HG03378 (cell line): ENCODE measurements around the gene TTLL3.
"Not testable (repeated sequence)": the region's sequence is repeated elsewhere in the genome, so short reads cannot be mapped to it uniquely, and the experiment has no call there.

ENCODE experiments used
- ATAC-seq: cut with Tn5 transposase; IDR thresholded peaks from one replicate; pipeline ENCODE4 v1.9.1; 2021; ENCODE audit warnings: mild to moderate bottlenecking, moderate library complexity; ENCODE audit not compliant: unreplicated experiment

The TTLL3 gene, protein sequence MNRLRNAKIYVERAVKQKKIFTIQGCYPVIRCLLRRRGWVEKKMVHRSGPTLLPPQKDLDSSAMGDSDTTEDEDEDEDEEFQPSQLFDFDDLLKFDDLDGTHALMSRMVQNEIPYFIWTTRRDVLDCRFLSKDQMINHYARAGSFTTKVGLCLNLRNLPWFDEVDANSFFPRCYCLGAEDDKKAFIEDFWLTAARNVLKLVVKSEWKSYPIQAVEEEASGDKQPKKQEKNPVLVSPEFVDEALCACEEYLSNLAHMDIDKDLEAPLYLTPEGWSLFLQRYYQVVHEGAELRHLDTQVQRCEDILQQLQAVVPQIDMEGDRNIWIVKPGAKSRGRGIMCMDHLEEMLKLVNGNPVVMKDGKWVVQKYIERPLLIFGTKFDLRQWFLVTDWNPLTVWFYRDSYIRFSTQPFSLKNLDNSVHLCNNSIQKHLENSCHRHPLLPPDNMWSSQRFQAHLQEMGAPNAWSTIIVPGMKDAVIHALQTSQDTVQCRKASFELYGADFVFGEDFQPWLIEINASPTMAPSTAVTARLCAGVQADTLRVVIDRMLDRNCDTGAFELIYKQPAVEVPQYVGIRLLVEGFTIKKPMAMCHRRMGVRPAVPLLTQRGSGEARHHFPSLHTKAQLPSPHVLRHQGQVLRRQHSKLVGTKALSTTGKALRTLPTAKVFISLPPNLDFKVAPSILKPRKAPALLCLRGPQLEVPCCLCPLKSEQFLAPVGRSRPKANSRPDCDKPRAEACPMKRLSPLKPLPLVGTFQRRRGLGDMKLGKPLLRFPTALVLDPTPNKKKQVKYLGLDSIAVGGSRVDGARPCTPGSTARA

DNA sequence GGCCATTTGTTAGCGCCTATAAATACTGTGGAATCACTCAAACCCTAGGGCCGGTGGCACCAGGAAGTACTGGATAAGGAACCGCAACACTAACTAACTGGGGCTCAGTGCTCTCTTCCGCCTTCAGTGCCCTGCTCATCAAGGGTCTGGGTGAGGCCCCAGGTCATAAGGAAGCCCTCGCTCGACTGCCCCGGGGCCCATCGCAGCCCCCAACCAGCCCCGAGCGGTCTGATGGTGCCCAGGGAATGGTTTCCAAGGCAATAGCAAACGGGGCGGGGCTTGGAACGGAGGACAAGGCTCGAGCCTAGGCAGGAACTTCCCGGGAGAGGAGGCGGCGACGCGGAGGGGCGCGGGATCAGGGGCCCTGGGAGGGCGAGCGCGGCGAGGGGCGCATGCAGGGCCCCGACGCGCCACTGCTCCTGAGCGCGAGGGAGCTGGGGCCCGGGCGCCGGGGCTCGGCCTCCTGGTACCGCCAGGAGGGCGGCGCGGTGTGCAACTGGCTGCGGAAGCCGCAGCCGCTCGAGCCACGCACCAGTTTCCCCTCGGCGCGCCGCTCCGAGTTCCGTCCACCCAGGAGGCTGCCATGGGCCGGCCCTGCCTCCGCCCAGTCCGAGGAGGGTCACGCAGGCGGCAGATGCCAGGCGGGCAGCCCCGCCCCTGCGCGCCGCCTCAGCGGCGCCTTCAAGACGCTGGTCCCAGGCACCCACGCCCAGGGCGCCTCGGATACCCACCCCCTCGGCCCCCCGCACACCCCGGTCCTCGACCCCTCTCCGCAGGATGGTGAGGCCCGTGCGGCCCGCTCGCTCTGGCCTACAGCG, at the start of gene TTLL3:
TTLL3 (plus strand) TSS at position 648 of the 818 bp plus-strand sequence. CDS start 400 bp downstream, outside the sequence.
- no peak for ATAC-seq

DNA sequence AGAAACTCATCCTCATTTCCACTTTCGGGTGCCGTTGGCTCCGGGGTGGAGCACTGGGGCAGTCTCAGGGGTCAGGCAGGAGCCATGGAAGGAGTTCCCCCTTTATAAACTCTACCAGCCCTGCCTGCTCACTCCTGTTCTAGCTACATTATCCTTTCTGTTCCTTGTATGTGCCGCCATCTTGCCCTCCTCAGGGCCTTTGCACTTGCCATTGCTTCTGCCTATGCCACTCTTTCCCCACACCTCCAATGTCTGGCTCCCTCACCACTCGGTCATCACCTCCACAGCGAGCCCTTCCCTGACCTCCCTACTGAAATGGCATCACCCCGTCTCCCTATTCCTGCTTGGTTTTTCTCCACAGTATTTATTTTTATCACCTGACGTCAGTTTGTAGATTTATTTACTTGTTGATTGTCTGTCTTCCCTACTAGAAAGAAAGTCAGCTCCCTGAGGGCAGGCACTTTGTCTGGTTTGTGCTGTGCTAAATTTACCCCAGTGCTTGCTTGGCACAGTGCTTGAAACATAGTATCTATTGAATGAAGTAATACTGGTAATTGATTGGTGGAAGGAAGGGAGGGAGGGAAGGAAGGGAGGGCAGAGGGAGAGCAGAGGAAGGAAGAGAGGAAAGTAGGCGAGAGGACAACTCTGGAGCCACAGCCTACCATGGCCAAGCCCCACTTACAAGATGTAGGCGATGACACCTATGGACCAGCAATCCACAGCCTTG, 49.1 kb upstream of the TTLL3 start:
- no peak for ATAC-seq

DNA sequence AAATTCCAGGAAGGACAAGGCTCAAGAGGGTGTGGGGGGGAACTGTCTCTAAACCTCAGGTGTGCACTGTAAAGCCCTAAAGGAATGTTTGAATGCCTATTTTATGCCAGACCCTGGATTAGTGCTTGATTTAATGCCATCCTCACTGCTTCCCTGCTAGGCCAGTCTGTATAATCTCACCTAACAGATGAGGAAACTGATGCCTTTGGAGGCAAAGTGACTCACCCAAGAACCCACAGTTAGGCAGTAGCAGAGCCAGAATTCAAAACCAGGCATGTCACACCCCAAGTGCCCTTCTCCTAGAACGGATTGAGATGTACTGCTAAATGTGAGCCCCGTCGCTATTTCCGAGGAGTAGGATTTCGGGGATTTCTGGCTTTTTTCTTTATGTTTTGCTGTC, 48.1 kb upstream of the TTLL3 start:
- ATAC-seq: no peak

DNA sequence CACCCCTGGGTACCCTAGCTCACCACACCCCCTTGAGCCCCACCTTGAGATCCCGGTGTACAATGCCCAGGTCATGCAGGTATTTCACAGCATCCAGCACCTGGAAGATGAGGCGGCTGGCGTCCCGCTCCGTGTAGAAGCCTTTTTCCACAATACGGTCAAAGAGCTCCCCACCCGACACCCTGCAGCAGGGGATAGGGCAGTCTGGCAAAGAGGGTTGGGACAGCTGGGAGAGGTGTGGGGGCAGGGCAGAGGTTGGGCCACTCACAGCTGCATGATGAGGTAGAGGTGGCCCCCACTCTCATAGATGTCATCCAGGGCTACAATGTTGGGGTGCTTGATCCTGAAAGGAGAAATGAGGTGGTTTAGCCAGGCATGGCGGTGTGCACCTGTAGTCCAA, 47.2 kb upstream of the TTLL3 start:
- ATAC-seq: no peak

DNA sequence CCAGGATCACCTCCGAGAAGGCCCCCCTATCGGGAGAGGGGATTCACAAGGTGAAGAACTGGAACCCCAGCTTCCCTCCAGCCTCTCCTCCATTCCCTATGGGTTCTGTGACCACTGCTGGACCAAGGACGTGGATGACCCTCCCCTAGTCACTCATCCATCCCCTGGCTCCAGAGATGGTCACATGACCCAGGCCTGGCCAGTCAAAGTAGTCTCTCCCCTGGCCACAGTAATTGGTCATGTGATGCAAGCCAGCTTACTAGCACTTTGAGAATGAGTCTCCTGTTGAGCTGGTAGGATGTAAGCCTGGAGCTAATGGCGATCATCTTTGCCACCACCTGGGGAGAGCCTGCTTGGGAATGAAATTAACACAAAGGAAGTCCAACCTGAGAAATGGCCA, 44.2 kb upstream of the TTLL3 start:
- no peak for ATAC-seq

DNA sequence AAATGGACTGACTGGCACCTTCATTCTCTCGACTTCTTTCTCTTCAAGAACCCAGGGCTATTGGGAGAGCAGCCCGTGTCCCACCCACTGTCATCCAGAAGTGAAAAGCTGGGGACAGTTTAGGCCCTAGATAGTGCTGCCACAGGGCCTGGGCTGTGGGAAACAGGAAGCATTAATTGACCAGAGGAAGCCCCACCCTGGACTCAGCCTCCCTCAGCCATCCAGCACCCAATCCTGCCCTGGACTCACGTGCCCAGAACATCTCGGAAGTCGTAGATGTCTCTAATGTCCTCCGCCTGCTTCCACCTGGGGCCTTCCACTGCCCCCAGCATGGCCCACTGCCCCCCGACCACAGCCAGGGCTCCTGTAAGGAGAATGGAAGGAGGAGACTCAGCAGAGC, 42.6 kb upstream of the TTLL3 start:
- no peak for ATAC-seq

DNA sequence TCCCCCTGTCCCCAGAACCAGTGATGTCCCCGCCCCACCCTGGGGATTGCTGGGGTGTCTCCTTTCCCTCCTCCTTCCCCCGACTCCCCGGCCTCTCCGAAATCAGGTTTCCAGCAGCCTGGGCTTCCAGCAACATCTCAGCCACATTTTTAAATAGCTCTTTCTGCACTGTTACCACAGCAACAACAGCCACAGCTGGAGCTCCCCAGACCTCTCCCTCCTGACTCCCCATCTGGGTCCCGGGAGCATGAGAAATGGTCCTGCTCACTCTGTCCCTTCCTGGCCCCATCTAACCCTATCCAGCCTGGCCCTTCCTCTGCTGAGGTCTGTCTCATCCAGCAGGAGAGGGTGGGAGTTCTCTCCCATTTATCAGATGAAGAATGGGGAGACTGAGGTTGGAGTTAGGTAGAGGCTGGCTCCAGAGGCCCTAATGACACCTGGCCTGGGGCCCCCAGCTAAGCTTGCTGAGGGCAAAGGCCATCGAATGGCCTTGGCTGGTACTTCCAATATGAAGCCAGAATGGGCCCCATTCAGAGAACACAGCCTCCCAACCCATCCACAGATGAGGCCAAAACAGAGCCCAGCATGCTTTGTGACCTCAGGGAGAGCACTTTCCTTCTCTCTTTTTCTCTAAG, 41.8 kb upstream of the TTLL3 start:
- no peak for ATAC-seq

DNA sequence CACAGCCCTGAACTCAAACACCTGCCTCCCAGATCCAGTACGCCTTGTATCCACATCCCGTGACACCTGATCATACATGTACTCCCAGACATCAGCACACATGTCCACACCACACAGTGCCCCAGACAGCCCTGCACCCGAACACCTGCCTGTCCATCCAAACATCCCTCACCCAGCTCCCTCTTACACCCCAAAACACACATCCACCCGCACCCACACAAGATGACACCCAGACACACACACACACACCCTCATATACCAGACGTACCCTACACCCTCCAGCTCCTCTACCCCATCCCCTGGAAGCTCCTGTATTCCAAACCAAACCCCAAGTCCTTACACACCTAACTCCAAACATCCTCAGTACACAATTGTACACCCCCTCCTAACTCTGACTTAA, 41.0 kb upstream of the TTLL3 start:
- ATAC-seq: no peak

DNA sequence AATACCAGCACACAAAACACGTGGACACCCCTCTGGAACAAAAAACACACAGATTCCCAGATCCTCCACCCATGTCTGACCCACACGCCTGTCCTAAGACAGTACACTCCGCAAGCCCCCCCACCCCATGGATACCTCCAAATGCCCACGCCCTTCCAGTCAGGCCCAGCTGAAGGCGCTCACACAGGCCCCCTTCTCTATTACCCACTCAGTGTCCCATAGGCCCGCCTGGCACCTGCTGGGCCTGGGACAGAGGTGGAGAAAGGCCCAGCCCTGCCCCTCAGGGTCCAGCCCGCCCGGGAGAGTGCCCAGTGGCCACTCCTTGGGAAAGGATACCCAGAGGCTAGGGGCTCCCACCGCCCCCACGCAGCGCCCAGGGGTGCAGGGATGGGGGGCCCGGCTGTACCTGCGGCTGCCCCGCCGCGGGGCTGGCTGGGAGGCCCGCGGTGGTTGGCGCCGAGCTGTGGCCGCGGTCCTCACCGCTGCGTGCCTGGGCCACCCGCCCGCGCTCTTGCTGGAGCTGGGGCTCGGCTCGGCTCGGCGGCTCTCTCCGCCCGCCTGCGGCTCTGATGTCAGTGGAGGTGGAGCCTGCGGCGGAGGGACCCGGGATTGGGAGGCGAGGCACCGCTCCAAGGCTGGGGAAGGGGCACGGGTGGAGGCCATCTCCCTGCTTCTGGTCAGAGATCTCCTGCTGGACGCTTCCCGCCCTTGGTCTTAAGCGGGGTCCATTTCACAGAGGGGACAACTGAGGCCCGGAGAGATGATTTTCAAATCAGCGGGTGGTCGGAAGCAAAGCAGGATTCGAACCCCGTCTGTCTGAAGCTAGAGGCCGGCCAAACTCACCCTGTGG, 40.4 kb upstream of the TTLL3 start, which contains the start of gene CAMK1:
CAMK1 (minus strand) TSS at position 522 of the 850 bp plus-strand sequence. CDS start 2,198 bp downstream, outside the sequence.
- ATAC-seq: peak; percentile 50

DNA sequence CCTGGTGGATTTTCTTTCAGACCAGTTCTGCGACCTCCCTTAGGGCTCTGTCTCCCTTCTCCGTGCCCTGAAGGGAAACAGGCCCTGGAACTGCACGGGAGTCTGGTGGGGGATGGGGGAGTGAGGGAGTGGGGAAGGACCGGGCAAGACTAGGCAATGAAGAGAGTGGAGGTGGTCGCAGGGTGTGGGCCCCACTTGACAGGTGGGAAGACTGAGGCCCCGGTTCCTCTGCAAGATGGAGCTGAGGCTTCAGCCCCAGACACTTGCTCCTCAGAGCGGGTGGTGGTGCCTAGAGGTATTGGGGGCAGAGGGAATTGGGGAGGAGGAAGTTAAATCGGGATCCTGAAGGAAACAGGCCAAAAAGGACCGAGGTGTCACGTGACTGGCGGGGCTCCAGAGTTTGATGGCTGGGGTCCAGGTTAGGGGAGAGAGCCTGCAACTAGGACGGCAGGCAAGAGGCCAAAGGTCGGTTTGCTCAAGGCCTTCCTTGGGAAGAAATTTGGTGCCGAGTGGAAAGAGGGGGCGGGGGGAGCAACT, 39.7 kb upstream of the TTLL3 start:
- ATAC-seq: no peak

DNA sequence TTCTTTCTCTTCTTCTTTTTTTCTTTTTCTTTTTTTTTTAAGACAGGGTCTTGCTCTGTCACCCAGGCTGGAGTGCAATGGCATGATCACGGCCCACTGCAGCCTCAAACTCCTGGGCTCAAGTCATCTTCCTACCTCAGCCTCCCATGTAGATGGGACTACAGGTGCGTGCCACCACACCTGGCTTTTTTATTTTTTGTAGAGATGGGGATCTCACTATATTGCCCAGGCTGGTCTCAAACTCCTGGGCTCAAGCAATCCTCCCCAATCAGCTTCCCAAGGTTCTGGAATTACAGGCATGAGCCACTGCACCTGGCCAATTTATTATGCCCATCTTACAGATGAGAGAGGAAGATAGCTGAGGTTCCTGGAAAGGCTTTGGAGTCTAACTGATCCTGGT, 39.1 kb upstream of the TTLL3 start:
- not testable (repeated sequence) for ATAC-seq

DNA sequence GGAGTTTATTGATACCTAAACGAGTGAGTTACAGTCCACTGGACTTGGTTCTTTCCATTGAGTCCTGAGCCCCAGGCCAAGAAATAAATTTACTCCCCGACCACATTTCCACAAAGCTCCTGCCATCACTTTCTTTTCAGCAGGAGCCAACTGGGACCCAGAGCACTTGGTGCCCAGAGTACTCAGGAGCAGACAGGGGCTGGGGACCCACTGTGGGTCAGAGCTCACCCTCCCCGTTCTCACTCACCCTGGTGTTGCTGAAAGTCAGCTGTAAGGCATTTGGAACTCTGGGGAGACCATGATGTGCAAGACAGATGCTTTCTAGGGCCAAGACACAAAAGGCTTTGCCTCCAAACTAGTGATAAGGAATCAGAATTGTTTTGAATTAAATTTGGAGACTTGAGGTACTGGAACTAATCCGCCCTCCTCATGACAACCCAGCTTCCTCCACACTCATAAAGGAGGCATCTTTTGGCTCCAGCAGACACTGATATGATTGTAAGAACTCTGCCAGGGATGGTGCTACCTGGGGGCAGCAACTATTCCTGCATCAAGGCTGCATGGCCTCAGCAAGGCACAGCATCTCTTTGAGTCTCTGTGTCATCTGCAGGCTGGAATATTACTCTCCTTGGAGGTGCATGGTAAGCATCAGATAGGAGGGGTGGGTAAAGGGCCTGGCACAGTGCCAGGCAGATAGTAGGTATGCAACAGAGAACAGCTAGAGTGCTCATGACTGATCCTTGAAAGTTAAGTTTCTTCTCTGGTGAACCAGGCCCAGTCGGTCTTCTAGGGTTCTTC, 33.0 kb upstream of the TTLL3 start:
- ATAC-seq: no peak

DNA sequence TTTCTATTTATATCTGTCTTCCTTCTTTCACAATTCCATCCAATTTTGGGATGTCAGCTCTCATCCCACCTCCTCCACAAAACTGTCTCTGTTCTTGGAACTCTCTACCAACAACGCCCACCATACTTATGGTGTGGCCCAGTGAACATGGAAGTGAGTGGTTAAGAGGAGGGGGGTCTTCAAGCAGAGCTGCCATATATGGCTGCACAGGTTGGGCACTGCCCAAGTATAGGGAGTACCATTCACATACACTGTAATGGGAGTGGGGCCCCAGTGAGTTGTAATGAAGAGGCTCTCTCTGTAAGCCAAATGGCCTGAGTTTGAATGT, 32.4 kb upstream of the TTLL3 start:
- ATAC-seq: no peak

DNA sequence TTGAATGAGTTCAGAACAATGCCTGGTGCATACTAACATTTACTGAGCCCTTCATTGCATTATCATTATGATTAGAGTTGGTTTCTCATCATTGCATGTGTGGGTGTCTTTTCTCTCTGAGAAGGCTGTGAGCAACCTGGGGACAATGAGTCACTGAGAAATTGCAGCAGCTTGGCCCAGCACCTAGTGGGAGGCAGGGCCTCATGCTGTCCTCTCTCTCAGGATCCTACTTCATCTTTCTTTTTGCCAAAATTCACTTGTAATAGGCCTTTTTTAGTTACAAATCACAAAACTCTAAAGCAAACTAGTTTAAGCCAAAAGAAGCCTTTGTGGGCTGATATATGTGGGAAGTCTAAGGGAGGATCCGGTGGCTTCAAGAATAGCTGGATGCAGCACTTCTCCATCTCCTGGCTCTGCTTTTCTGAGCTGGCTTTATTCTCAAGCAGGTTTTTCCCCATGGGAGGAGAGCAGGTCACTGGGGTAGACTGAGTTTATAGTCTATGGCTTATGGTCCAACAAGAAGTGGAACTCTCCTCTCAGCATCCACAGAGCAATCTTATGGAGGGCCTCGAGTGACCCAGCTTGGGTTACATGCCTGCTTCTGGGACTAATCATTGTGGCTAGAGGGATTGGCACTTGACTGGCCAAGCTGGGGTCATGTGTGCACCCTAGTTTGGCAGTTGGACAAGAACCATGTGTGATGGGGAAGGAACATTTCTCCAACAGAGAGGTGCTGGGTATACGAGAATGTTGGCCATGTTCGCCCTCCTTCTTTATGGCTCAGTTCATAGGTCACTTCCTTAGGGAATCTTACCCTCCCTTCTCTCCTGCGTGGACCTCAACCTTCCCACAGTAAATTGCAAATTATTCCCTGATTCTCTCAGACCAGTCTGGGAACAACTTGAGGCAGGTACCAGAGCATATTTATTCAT, 31.7 kb upstream of the TTLL3 start:
- ATAC-seq: peak; percentile 37

DNA sequence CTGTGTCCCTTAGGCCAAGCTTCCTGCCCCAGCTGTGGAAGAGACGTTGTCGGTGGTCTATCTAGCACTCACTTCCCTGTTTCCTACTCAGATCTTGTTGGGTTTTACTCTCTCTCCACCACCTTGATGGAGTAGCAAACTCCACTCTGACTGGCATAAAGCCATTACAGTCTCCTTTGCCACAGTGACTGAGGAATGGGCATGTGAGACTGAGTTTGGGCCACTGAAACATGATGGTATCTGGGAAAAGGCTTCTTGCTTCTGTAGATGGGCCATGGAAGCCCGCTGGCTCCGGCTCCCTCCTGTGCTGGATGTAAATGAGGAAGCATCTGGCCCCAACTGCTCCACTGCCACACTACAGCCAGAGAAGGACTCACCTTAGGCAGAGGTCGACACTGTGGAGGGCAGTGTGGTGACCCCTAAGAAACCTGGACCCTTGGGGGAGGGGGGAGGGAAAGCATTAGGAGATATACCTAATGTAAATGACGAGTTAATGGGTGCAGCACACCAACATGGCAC, 30.9 kb upstream of the TTLL3 start:
- no peak for ATAC-seq

DNA sequence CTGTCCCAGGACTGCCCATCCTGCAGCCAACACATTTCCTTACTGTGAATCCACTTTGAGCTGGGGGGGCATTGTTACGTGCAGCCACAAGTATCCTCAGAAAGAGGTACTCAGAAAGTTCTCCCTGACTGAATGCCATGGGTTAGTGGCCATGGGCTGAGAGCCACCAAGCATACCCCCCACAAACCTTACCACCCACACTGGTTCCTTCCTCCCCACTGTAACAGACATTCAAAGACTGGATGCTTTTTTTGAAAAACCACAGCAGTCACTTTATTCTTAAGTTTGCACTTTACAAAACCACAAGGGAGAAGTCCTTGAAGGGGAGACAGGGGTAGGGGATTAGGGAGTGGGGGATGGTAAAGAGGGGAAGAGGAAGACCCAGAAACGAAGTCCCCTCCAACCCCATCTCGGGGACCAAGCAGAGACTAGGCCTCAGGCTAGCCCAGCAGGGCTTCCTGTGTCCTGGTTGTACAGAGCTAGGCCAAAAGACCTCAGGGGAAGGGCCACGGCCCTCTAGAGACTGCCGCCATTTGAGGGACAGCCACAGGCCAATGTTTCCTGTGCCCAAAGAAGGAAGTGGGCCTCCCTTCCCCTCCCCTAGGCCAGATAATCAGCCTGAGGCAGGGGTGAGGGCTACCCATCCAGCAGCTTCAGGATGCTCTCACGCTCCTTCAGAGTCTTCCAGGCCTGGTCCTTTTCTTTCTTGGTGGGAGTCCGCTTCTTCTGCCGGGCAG, 30.2 kb upstream of the TTLL3 start:
- ATAC-seq: peak; percentile 51
